ENCODE measurements around the gene MRPL24.
A peak's percentile ranks its signal among the peaks of the same experiment; 100 is the strongest.

Gene MRPL24

DNA sequence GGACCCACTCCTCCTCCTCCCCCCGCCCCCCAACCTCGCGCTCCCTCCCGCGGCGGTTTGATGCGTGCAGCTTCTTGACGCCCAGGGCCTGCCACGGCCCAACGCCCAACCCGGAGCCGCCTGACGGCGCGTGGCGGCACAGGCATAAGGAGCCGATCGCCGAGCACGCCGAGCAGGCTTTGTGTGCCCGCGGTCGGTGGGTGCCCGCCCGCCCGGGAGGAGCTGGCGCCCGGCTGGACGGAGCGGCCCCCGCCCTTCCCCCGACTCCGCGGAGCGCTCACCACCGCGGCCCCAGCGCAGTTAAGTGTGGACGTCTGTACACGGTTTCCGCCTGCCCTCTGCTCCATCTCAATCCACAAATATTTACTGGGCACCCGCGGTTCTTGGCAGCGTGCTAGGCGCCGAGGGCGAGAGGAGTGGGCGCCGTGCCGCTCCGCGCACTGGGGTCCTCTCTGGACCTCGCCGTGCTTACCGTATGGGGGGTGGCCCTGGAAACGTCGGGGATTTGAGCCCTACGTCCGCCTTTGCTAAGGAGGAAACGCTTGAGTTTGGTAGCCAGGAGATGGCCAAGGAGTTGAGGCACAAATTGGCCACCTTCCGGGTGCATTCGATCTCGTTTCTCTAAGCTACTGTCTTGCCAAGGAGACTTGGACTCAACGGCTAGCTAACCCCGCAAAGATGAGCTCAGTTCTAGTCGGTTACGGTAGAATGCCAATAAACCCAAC, 11.0 kb upstream of the MRPL24 start:
- H2BK120ac ChIP-seq (ENCODE audit: low read depth, low read length) = peak overlapping the region; percentile 16
- H3K36me3 ChIP-seq (ENCODE audit: control insufficient read depth, insufficient read depth, low read length) = peaks cover 2% of the 10 kb centered on the region
- H3K18ac ChIP-seq (ENCODE audit: low read length) = peak overlapping the region; percentile 57
- H3K79me1 ChIP-seq (ENCODE audit: low read length) = peaks cover 5% of the 10 kb centered on the region
- no CpG with 5 or more reads among the region's 68 CpGs for WGBS (ENCODE audit: extremely low coverage, insufficient coverage, low lambda C conversion rate)
- no peak overlapping the region for H3K23ac ChIP-seq (ENCODE audit: low read length)
- peak overlapping the region; percentile 97 for H3K9ac ChIP-seq (ENCODE audit: low read length)
- H3K4me1 ChIP-seq (ENCODE audit: control insufficient read depth, low read depth, low read length) = peaks cover 22% of the 10 kb centered on the region
- DNase-seq = peak; percentile 98
- peak overlapping the region; percentile 76 for H3K4ac ChIP-seq (ENCODE audit: low read depth, low read length)
- H3K4me2 ChIP-seq (ENCODE audit: low read length) = peak overlapping the region; percentile 41
- peak overlapping the region; percentile 2 for H2AK5ac ChIP-seq (ENCODE audit: low read length)
- peaks cover 50% of the 10 kb centered on the region for H3K79me2 ChIP-seq (ENCODE audit: control insufficient read depth, insufficient read depth, low read length)
- peak overlapping the region; percentile 89 for H3K4me3 ChIP-seq (ENCODE audit: low read length)
- peak overlapping the region; percentile 98 for H3K56ac ChIP-seq (ENCODE audit: low read length)
- H4K5ac ChIP-seq (ENCODE audit: low read length) = peak overlapping the region; percentile 68
- H2BK15ac ChIP-seq (replicated peaks; ENCODE audit: low read depth) = no peak overlapping the region
- no peaks in the 10 kb centered on the region for H3K27me3 ChIP-seq (ENCODE audit: insufficient read depth, low read length, poor library complexity)
- H4K8ac ChIP-seq (ENCODE audit: low read depth, low read length) = no peak overlapping the region
- peak overlapping the region; percentile 75 for H2BK5ac ChIP-seq (ENCODE audit: low read length)
- H3K27ac ChIP-seq (ENCODE audit: low read depth, low read length) = peak overlapping the region; percentile 45

DNA sequence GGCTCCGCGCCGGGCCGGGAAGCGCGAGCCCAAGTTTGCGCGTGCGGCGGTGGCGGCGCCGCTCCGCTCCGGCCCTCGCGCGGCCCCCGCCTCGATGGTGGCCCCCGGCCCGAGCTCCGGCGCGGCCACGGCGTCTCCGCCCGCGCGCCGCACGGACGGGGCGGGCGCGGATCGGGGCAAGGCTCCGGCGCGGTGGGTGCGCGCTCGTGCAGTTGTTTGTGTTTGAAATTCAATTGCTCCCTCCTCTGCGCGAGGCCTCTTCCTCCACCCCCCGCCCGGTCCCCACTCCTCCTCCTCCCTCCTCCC, 10.5 kb upstream of the MRPL24 start, which contains the start of gene HDGF:
TSS of gene HDGF (minus strand) at position 225 of the 306 bp plus-strand sequence. CDS start 246 bp downstream, outside the sequence.
- H3K79me2 ChIP-seq (ENCODE audit: control insufficient read depth, insufficient read depth, low read length) = peaks cover 54% of the 10 kb centered on the region
- peak within 1 kb of the TSS; percentile 75 for H2BK5ac ChIP-seq (ENCODE audit: low read length)
- H3K18ac ChIP-seq (ENCODE audit: low read length) = peak within 1 kb of the TSS; percentile 96
- H4K5ac ChIP-seq (ENCODE audit: low read length) = peak within 1 kb of the TSS; percentile 68
- H3K4me1 ChIP-seq (ENCODE audit: control insufficient read depth, low read depth, low read length) = peaks cover 22% of the 10 kb centered on the region
- no CpG with 5 or more reads among the region's 48 CpGs for WGBS (ENCODE audit: extremely low coverage, insufficient coverage, low lambda C conversion rate)
- H3K27ac ChIP-seq (ENCODE audit: low read depth, low read length) = peak within 1 kb of the TSS; percentile 93
- H2BK15ac ChIP-seq (replicated peaks; ENCODE audit: low read depth) = no peak within 1 kb of the TSS
- H3K27me3 ChIP-seq (ENCODE audit: insufficient read depth, low read length, poor library complexity) = no peaks in the 10 kb centered on the region
- H3K36me3 ChIP-seq (ENCODE audit: control insufficient read depth, insufficient read depth, low read length) = peaks cover 2% of the 10 kb centered on the region
- peak within 1 kb of the TSS; percentile 86 for H2BK120ac ChIP-seq (ENCODE audit: low read depth, low read length)
- peak within 1 kb of the TSS; percentile 97 for H3K9ac ChIP-seq (ENCODE audit: low read length)
- peak within 1 kb of the TSS; percentile 31 for H4K8ac ChIP-seq (ENCODE audit: low read depth, low read length)
- H3K56ac ChIP-seq (ENCODE audit: low read length) = peak within 1 kb of the TSS; percentile 98
- DNase-seq = no peak
- peak within 1 kb of the TSS; percentile 2 for H2AK5ac ChIP-seq (ENCODE audit: low read length)
- H3K4me2 ChIP-seq (ENCODE audit: low read length) = peak within 1 kb of the TSS; percentile 88
- peak within 1 kb of the TSS; percentile 95 for H3K23ac ChIP-seq (ENCODE audit: low read length)
- peak within 1 kb of the TSS; percentile 92 for H3K4me3 ChIP-seq (ENCODE audit: low read length)
- H3K79me1 ChIP-seq (ENCODE audit: low read length) = peaks cover 5% of the 10 kb centered on the region
- peak within 1 kb of the TSS; percentile 96 for H3K4ac ChIP-seq (ENCODE audit: low read depth, low read length)

DNA sequence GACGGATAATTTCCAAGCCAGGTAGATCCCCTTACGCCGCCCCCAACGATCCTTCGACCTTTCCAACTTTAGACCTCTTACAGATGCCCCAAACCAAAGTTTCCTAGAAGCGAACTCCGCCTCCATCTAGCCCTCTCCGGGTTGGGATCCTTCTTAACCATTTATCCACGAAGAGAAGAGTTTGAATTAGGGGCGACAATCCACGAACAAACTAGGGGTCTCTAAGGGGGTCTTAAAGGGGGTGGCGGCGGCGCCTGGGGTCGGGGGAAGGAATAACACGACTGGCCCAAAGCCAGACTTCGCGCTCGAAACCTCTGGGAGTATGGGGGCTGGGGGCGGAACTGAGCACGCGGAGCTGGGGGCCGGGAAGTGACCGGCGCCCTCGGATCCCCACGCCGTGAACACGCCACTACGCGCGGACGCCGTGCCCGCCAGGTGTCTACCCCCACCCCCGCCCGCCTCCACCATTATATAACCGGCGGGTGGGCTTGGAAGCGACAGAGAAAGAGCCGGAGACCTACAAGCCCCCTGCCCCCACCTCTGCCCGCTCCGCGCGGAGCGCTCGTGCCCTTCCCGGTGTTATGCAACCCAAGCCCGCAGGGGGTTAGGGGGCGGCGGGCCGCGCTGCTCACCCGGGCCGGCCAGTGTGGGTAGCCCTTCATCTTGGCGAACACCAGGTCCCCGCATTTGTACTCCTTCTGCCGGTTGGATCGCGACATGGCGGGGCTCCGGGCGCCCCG, 10.0 kb upstream of the MRPL24 start:
- peaks cover 27% of the 10 kb centered on the region for H3K4me1 ChIP-seq (ENCODE audit: control insufficient read depth, low read depth, low read length)
- H3K18ac ChIP-seq (ENCODE audit: low read length) = peak overlapping the region; percentile 96
- H3K79me2 ChIP-seq (ENCODE audit: control insufficient read depth, insufficient read depth, low read length) = peaks cover 59% of the 10 kb centered on the region
- H3K4me3 ChIP-seq (ENCODE audit: low read length) = peak overlapping the region; percentile 92
- H3K27me3 ChIP-seq (ENCODE audit: insufficient read depth, low read length, poor library complexity) = no peaks in the 10 kb centered on the region
- H3K4me2 ChIP-seq (ENCODE audit: low read length) = peak overlapping the region; percentile 88
- H3K56ac ChIP-seq (ENCODE audit: low read length) = peak overlapping the region; percentile 91
- peak overlapping the region; percentile 93 for H3K27ac ChIP-seq (ENCODE audit: low read depth, low read length)
- H3K23ac ChIP-seq (ENCODE audit: low read length) = peak overlapping the region; percentile 95
- no peak overlapping the region for H2BK15ac ChIP-seq (replicated peaks; ENCODE audit: low read depth)
- H4K5ac ChIP-seq (ENCODE audit: low read length) = no peak overlapping the region
- H3K36me3 ChIP-seq (ENCODE audit: control insufficient read depth, insufficient read depth, low read length) = peaks cover 2% of the 10 kb centered on the region
- H4K8ac ChIP-seq (ENCODE audit: low read depth, low read length) = peak overlapping the region; percentile 31
- peak overlapping the region; percentile 93 for H3K9ac ChIP-seq (ENCODE audit: low read length)
- peak overlapping the region; percentile 86 for H2BK120ac ChIP-seq (ENCODE audit: low read depth, low read length)
- no CpG with 5 or more reads among the region's 64 CpGs for WGBS (ENCODE audit: extremely low coverage, insufficient coverage, low lambda C conversion rate)
- no peak overlapping the region for H2AK5ac ChIP-seq (ENCODE audit: low read length)
- H3K79me1 ChIP-seq (ENCODE audit: low read length) = peaks cover 7% of the 10 kb centered on the region
- peak overlapping the region; percentile 96 for H3K4ac ChIP-seq (ENCODE audit: low read depth, low read length)
- DNase-seq = peak; percentile 68
- H2BK5ac ChIP-seq (ENCODE audit: low read length) = peak overlapping the region; percentile 65

DNA sequence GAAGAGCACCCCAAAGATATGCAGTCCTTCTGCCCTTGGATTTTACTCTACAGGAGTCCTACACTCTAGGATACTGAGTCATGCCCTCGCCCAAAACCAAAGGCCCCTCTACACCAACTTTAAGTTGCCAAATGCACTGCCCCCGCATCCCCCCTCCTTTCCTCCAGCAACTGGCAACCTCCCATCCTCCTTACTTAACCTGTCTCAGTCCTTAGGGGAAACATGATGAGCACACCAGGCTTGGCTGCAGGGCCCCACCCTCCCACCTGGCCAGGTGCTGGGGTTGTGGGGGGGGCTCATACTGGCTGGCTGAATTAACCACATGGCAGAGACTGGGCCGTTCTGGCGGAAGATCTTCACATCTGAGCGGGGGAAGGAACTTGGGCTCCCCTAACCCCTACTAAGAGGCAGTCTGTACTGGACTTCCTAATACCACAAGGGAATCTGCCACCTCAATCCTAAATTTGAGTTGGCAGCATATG, 9.3 kb upstream of the MRPL24 start:
- peak overlapping the region; percentile 93 for H2AK5ac ChIP-seq (ENCODE audit: low read length)
- DNase-seq = peak; percentile 44
- H2BK15ac ChIP-seq (replicated peaks; ENCODE audit: low read depth) = no peak overlapping the region

DNA sequence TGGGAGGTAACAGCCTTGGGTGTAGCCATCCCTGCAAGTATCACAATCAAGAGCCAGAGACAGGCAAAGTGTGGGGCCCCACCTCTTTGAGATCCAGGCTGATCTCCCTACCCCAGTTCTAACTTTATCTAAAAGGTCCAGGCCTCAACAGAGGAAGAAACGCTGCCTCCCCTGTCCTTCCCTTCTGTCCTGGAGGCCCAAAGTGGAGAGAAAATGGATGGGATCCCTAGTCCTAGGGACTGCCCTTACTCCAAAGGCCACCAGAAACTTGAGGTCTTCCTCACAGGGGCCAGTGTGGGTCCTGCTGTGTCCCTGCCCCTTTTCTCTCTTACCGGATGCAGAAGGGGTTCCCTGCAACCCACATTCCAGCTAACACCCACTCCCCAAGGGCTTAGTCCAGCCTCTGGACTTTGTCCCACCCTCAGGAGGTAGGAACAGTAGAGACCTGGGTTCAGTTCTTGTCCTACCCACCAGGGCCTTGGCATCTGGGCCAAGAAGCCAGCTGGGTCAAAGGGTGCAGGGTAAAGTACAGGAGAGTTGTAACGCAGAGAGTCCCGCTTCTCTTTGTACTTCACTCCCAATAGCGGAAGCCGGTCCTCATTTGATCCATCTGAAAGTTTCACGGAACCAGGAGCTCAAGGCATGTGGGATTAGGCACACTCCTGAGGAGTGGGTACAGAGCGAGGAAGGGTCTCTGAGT, 8.7 kb upstream of the MRPL24 start:
- Histone ChIP-seq H3K9ac (ENCODE audit: low read length) (peak overlapping the region; percentile 93), H4K5ac (ENCODE audit: low read length) (peak overlapping the region; percentile 84), H3K4ac (ENCODE audit: low read depth, low read length) (peak overlapping the region; percentile 96), H3K79me1 (ENCODE audit: low read length) (peaks cover 19% of the 10 kb centered on the region), H3K36me3 (ENCODE audit: control insufficient read depth, insufficient read depth, low read length) (peaks cover 3% of the 10 kb centered on the region), H3K4me3 (ENCODE audit: low read length) (peak overlapping the region; percentile 92), H3K56ac (ENCODE audit: low read length) (peak overlapping the region; percentile 91), H3K27ac (ENCODE audit: low read depth, low read length) (peak overlapping the region; percentile 93), H3K79me2 (ENCODE audit: control insufficient read depth, insufficient read depth, low read length) (peaks cover 72% of the 10 kb centered on the region), H2BK120ac (ENCODE audit: low read depth, low read length) (no peak overlapping the region), H4K8ac (ENCODE audit: low read depth, low read length) (no peak overlapping the region), H2AK5ac (ENCODE audit: low read length) (peak overlapping the region; percentile 93), H3K27me3 (ENCODE audit: insufficient read depth, low read length, poor library complexity) (no peaks in the 10 kb centered on the region), H3K4me2 (ENCODE audit: low read length) (peak overlapping the region; percentile 88), H2BK5ac (ENCODE audit: low read length) (peak overlapping the region; percentile 93), H3K23ac (ENCODE audit: low read length) (peak overlapping the region; percentile 72), H3K18ac (ENCODE audit: low read length) (peak overlapping the region; percentile 96), H2BK15ac (replicated peaks; ENCODE audit: low read depth) (no peak overlapping the region), H3K4me1 (ENCODE audit: control insufficient read depth, low read depth, low read length) (peaks cover 33% of the 10 kb centered on the region)
- WGBS (ENCODE audit: extremely low coverage, insufficient coverage, low lambda C conversion rate) = no CpG with 5 or more reads among the region's 8 CpGs
- no peak for DNase-seq

More for the DNA sequence above, 9.3 kb upstream of the MRPL24 start:
- Histone ChIP-seq H3K27me3 (ENCODE audit: insufficient read depth, low read length, poor library complexity) (no peaks in the 10 kb centered on the region), H3K4me2 (ENCODE audit: low read length) (peak overlapping the region; percentile 88), H3K9ac (ENCODE audit: low read length) (peak overlapping the region; percentile 93), H3K79me2 (ENCODE audit: control insufficient read depth, insufficient read depth, low read length) (peaks cover 65% of the 10 kb centered on the region), H3K4me1 (ENCODE audit: control insufficient read depth, low read depth, low read length) (peaks cover 32% of the 10 kb centered on the region), H2BK120ac (ENCODE audit: low read depth, low read length) (peak overlapping the region; percentile 86), H4K8ac (ENCODE audit: low read depth, low read length) (peak overlapping the region; percentile 31), H3K18ac (ENCODE audit: low read length) (peak overlapping the region; percentile 96), H3K4ac (ENCODE audit: low read depth, low read length) (peak overlapping the region; percentile 96), H3K79me1 (ENCODE audit: low read length) (peaks cover 13% of the 10 kb centered on the region), H3K56ac (ENCODE audit: low read length) (peak overlapping the region; percentile 91), H3K4me3 (ENCODE audit: low read length) (peak overlapping the region; percentile 92), H3K23ac (ENCODE audit: low read length) (no peak overlapping the region), H2BK5ac (ENCODE audit: low read length) (peak overlapping the region; percentile 93), H4K5ac (ENCODE audit: low read length) (no peak overlapping the region), H3K27ac (ENCODE audit: low read depth, low read length) (peak overlapping the region; percentile 93), H3K36me3 (ENCODE audit: control insufficient read depth, insufficient read depth, low read length) (peaks cover 2% of the 10 kb centered on the region)
- WGBS (ENCODE audit: extremely low coverage, insufficient coverage, low lambda C conversion rate) = no CpG with 5 or more reads among the region's 5 CpGs

Measured in mesendoderm (in vitro differentiated cells).